ENCODE results near the gene TH. TPM values are rescaled to one million over a fixed set of nuclear protein-coding genes. Genes with fewer than 3 reads are reported as not detected.

TH gene
- total RNA-seq: not detected
- long read RNA-seq: 0 reads

GRCh38 chr11:2171591-2172003 is at the start of gene TH:
TH (minus strand) TSS chr11:2171815; CDS start chr11:2171786, 29 bp downstream.
- DNase-seq: no peak

GRCh38 chr11:2221024-2221423 is 49.4 kb upstream of the TH start:
- intact Hi-C loops (cut with DNase I, micrococcal nuclease): no loop called here
- no peak for ATAC-seq
- DNase-seq: no peak

More at GRCh38 chr11:2171591-2172003, at the start of gene TH:
- no peak for ATAC-seq
- intact Hi-C loops (cut with DNase I, micrococcal nuclease): no loop called here

DNA sequence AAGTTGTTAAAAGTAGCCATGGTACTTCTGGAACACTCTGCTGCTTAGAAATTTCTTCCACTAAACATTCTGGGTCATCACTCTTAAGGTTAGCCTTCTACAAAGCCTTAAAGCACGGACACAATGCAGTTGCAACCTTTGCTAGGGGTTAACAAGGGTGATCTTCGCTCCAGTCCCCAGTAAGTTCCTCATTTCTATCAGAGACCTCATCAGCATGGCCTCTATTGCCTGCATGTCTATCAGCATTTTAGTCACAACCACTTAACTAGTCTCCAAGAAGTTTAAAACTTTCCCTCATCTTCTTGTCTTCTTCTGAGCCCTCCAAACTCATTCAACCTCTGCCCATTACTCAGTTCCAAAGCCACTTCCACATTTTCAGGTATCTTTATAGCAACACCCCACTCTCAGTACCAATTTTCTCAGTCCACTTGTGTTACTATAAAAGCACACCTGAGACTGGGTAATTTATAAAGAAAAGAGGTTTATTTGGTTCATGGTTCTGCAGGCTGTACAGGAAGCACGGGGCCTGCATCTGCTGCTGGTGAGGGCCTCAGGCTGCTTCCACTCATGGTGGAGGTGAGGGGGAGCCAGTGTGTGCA is 48.7 kb upstream of the TH start:
- DNase-seq: no peak
- intact Hi-C loops (cut with DNase I, micrococcal nuclease): no loop called here
- ATAC-seq: no peak

- intact Hi-C loops (cut with DNase I, micrococcal nuclease): no loop called here
- DNase-seq: peak in 1 of 2 donors; percentile 25
Observed at GRCh38 chr11:2219318-2220017, 47.9 kb upstream of the TH start.

GRCh38 chr11:2218031-2218633 is 46.5 kb upstream of the TH start:
- no peak for ATAC-seq
- intact Hi-C loops (cut with DNase I, micrococcal nuclease): no loop called here
- peak in 1 of 2 donors; percentile 22 for DNase-seq

More at GRCh38 chr11:2219318-2220017, 47.9 kb upstream of the TH start:
- no peak for ATAC-seq

DNA sequence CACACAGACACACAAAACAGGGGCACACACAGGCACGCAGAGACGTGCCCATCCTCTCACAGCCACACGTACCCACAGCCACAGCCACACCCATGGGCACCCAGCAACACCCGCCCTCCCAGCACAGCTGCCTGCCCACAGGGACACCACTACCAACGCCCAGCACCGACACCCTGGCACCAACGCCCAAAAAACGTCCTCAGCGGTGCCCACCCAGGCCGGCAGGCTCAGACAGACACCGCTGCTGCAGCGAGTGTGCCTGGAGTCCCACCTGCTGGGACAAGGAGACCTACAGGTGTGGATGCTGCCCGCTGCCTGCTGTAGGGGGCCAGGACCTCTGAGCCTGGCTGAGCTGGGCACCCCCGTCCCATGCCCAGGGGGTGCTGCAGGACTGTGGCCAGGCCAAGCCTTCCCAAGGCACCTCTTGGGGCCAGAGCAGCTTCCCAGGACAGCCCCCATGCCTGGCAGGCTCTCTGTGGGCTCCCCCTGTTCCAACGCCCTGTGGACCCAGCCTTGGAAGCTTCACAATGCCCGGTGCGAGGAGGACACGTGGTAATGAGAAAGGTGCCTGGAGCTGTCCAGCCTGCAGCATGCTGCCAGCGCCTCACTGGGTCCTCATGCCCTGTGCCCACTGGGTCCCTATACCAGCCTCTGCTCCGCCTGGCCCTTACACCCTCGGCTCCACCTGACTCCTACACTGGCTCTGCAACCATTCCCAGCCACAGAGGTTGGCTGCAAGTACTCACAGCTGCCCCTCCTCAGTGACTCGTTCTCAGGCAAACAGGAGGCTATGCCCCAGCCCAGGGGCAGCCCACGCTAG is 45.8 kb upstream of the TH start:
- peak in 1 of 2 donors; percentile 60 for DNase-seq
- intact Hi-C loops (cut with DNase I, micrococcal nuclease): no loop called here
- ATAC-seq: peak; percentile 81

DNA sequence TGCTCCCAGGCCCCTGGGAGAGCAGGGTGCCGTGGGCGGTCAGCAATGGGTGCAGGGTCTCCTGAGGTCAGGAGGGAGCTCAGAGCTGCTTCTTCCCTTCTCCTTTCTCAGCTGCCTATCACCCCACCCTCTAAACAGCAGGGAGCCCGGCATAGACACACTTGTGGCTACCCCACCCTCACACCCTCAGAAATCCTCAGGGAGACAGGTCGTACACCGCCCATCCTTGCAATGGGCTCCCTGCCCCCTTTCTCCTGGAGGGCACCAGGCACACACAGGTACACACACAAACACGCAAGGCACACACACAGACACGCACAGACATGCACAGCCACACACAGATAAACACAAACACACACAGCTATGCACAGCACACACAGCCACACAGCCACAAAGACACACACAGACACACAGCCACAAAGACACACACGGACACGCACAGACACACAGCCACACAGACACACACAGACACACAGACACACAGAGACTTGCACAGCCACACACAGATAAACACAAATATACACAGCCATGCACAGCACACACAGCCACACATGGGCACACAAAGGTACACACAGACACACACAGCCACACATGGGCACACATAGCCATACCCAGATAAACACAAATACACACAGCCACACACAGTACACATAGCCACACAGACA is 44.9 kb upstream of the TH start:
- ATAC-seq: peak; percentile 17
- DNase-seq: peak in 1 of 2 donors; percentile 21
- intact Hi-C loops (cut with DNase I, micrococcal nuclease): no loop called here

- intact Hi-C loops (cut with DNase I, micrococcal nuclease): no loop called here
- DNase-seq (peak in 1 of 2 donors; percentile 26), ATAC-seq (no peak)
Observed at GRCh38 chr11:2215561-2216399, 44.2 kb upstream of the TH start.

DNA sequence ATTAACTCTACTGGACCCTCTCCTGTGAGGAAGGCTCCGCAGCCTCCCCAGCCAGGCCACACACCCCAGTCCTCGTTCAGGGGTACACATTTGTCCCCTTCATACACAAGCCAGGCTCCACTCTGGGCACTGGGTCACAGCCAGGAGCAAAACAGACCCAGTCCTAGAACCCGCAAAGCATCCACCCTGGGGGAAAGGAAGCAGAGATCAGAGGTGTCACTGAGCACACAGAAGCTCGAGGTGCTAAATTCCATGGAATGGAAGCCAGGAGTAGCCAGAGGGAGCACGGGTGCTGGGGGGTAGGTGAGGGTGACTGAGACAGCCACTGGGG is 43.6 kb upstream of the TH start:
- intact Hi-C loops (cut with DNase I, micrococcal nuclease): no loop called here
- DNase-seq (no peak), ATAC-seq (no peak)

DNA sequence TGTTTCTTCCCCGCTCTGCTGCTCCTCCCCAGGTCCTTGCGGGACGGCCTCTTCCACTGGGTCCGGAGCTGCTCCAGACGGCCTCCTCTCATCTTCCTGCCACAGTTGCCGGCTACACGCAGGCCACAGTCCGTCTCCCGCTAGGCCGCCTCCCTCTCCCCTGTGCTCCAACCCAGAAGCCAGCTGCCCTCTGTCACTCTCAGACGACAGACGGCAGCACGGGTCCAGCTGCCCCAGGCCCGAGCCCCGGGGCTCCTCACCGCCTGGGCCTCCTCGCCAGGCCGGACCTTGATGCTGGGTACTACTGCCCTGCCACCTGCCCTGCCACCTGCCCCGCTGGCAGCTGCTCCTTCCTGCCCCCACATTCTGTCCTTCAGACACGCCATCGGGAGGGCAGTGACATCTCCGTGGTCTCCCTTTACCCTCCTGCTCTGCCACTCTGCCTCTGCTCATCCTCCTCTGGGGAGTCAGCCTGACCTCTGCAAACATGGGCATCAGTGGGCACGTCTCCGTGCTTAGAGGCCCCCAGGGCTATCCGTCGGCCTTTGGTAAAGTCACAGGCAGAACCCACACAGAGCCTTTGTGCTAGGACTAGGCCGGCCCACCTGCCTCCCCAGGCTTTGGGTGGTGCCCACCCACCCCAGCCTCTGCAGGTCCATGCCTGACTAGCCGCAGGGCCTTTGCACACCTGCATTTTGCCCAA is 43.1 kb upstream of the TH start:
- peak in 1 of 2 donors; percentile 25 for DNase-seq
- no peak for ATAC-seq
- intact Hi-C loops (cut with DNase I, micrococcal nuclease): no loop called here

GRCh38 chr11:2213890-2214526 is 42.4 kb upstream of the TH start:
- DNase-seq: no peak
- no peak for ATAC-seq
- intact Hi-C loops (cut with DNase I, micrococcal nuclease): no loop called here

DNA sequence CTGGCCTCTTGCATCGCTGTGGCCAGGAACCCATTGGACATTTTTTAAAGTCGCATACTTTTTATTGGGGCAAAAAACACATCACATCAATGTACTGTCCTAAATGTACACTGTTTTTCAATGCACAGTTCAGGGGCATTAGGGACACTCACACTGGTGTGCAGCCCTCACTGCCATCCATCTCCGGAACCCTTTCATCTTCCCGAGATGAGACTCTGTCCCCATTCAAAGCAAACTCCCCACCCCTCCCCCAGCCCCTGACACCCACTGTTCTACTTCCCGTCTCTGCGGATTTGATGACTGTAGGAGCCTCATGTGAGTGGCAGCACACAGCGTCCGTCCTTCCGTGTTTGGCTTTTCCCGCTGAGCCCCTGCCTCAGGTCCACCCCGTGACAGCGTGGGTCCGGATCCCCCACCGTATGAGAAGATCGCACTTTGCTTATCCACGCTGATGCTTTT is 41.8 kb upstream of the TH start:
- ATAC-seq: no peak
- peak in 1 of 2 donors; percentile 22 for DNase-seq
- intact Hi-C loops (cut with DNase I, micrococcal nuclease): no loop called here

DNA sequence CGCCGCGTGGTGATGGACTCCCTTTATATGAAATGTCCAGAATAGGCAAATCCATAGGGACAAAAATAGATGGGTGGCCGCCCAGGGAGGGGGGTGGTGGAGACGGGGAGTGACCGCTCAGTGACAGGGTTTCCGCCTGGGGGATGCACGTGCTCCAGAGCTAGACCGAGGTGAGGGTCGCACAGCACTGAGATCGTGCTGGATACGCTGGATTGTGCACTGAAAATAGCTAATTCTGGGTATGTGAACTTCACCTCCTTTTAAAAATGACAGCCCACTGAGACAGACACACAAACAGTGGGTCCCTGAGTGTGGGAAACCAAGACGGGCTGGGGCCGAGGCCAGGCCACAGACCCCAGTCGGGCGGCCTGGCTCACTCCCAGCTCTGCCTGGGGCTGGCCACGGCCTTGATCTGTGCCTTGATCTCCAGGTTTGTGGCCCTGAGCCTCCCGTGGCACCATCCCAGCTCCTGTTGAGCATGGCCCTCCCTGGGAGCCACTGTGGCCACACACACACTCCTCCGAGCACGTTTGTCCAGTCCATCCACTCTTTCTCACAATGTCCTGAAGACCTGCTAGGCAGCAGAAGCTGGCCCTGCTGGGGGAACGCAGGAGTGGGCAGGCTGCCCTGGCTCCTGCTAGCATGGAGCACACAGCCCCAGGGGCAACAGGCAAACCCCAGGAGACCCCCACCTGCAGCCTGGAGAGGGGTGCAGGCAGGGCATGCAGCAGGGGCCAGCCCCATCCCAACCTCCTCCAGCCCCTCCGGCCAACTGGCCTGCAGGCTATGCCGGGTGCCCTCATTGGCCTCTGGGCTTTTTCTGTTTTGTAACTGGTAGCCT is 41.0 kb upstream of the TH start:
- ATAC-seq (no peak), DNase-seq (no peak)
- intact Hi-C loops (cut with DNase I, micrococcal nuclease): no loop called here

DNA sequence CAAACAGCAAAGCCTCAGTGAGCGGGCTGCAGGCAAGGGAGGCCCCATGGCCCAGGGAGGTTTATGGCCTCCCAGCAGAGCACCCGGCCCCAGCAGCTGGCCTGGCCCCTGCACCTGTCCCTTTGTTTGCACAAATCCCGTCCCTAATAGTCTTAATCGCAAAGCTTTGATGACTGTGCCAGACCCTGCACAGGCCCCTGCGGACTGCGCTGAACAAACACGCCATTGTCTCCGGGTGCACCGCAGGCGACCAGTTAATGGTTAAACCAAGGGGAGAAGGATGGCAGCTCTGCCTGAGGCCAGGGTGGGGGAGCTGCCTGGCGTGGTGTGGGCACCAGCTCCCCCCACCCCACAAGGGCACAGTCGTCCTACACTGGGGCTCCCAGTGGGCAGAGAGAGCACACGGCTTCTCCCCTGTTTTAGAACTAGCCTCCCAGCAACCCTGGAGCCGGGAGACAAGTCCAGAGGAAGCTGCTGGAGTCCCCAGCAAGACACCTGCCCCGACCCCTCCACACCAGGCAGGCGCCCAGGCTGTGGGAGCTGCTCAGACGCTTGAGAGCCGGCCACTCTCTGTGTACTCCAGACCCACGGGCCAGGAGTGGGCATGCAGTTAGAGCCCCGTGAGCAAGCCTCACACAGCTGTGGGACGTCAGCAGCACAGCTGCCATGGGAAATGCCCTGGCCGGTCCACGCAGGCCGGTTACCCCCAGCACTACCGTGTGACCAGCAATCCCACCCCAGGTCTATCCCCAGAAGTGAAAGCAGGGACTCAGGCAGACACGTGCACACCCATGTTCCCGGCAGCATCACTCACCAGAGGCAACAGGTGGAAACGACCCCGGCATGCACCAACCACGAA is 39.7 kb upstream of the TH start:
- peak; percentile 78 for ATAC-seq
- peak; percentile 46 to 74 for DNase-seq
- intact Hi-C loops (cut with DNase I, micrococcal nuclease): no loop called here

Data from left colon (tissue), 2 donors.